NCI-H1092 (cell line): ENCODE results near the gene USHBP1.

Experiments
- DNase-seq: peaks from one replicate; lab custom pipeline; 2025; lab: John Stamatoyannopoulos, UW

USHBP1 gene

GRCh38 chr19:17210296-17210695 is 54.2 kb downstream of the USHBP1 start:
- no peak for DNase-seq

- DNase-seq, result no peak
These were observed 55.2 kb downstream of the USHBP1 start for GRCh38 chr19:17209126-17210036.

DNA sequence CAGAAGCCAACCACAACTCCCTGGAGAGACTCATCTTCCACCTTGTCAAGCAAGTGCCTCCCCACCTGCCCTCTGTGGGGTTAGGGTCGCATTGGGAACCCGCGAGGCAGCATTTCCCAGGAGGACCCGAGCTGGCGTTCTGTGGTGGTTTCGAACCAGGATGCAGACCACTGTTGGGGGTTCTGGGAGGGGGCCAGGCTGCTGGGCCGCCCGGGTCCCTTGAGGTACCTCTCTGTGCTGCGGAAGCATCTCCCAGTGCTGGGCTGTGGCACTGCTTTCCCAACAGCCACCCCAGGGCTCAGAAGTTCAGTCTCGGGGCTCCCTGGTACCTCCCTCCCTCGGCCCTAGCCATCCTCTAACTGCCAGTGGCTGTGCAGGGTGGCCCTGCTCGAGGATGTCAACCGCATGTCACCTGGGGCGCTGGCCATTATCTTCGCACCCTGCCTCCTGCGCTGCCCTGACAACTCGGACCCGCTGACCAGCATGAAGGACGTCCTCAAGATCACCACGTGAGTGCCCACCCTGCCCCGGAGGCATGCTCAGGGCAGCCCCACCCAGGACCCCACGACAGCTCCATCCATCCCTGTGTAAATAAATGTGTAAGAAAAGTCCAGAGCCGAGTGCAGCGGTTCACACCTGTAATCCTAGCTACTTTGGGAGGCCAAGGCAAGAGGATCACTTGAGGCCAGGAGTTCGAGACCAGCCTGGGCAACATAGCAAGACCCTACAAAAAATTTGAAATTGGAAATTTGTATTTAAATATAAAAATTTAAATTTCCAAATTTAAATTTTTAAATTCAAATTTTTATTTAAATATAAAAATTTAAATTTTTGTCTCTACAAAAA is 57.6 kb downstream of the USHBP1 start:
- no peak for DNase-seq

DNA sequence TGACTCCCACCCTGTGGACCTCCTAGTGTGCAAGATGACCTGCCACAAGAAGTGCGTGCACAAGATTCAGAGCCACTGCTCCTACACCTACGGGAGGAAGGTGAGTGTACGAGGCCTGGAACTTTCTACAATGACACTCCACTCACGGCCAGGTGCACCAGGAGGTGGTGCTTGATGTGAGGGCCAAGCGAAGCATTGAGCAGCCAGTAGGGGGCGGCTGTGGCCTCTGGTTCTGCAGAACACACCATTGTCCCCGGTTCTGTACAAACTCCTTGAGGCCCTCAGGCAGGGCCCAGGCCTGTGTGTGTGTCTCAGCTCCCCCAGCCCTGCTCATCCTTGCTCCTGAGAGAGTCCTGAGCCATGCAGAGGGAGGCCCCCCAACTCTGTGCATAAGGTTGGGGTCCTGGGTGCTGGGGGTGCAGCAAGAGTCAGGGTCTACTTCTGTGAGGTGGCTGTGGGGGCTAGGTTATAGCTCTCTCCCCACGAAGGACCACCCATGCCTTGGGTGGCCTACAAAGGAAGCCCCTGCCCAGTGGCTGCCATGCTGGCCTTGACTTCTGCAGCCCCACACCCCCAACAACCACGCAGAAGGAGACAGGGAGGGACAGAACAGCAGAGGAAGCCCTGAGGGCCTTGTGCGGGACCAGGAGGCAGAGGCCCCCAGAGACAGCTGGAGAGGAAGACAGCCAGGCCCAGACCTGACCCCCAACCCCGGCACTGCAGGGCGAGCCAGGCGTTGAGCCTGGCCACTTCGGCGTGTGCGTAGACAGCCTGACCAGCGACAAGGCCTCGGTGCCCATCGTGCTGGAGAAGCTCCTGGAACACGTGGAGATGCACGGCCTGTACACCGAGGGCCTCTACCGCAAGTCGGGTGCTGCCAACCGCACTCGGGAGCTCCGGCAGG is 59.1 kb downstream of the USHBP1 start:
- peak; percentile 56 for DNase-seq

GRCh38 chr19:17202713-17203112 is 61.8 kb downstream of the USHBP1 start:
- DNase-seq, result no peak

DNA sequence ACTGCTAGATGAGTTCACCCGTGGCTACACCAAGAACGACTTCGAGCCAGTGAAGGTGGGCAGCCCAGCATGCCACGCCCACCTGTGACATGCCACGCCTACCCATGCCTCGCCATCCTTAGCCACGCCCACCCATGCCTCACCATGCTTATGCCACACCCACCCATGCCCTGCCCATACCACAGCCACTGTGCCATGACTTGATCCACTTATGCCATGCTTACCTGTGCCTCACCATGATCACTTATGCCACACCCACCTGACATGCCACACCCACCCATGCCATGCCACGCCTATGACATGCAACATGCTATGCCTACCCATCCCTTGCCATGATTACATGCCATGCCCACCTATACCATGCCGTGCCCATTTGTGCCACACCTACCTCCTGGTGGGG is 62.3 kb downstream of the USHBP1 start:
- no peak for DNase-seq

- no peak for DNase-seq
These were observed 64.0 kb downstream of the USHBP1 start for GRCh38 chr19:17200408-17201079.
